ENCODE data around the gene TRPM3. TPM values are rescaled to one million over a fixed set of nuclear protein-coding genes. Genes with fewer than 3 reads are reported as not detected.
A peak's percentile ranks its signal among the peaks of the same experiment; 100 is the strongest.

Gene TRPM3
- total and polyA plus RNA-seq, 12 donors, result 0.27 to 5.3 (median 1.8) TPM

GRCh38 chr9:71096421-71097108 lies 24.9 kb downstream of the TRPM3 start:
- TF ChIP-seq CTCF (IDR thresholded peaks at IDR 0.05) (no peak), POLR2A (IDR thresholded peaks at IDR 0.05) (no peak)
- DNase-seq, result peak; percentile 24 to 68 (median 27)
- Histone ChIP-seq H3K9me3 (replicated peaks in 1 of 3) (no peaks in the 10 kb centered on the region), H3K4me1 (replicated peaks in 1 of 2) (no peaks in the 10 kb centered on the region), H3K27ac (no peak overlapping the region), H3K27me3 (no peaks in the 10 kb centered on the region), H3K4me3 (no peak overlapping the region), H3K36me3 (replicated peaks in 1 of 2) (no peaks in the 10 kb centered on the region)
- WGBS, 4 donors, result 34 to 46% (median 37%) methylated on average over 5 of the region's 5 CpGs
- intact Hi-C loops (cut with DNase I), result no loop called here

GRCh38 chr9:71094708-71095251 lies 26.6 kb downstream of the TRPM3 start:
- Histone ChIP-seq H3K4me3 (no peak overlapping the region), H3K36me3 (replicated peaks in 1 of 2) (no peaks in the 10 kb centered on the region), H3K9me3 (replicated peaks in 1 of 3) (no peaks in the 10 kb centered on the region), H3K27ac (no peak overlapping the region), H3K4me1 (replicated peaks in 1 of 2) (no peaks in the 10 kb centered on the region), H3K27me3 (no peaks in the 10 kb centered on the region)
- DNase-seq, result no peak
- TF ChIP-seq CTCF (IDR thresholded peaks at IDR 0.05) (no peak), POLR2A (IDR thresholded peaks at IDR 0.05) (no peak)
- WGBS, 4 donors, result 74 to 87% (median 84%) methylated on average over 4 of the region's 4 CpGs
- intact Hi-C loops (cut with DNase I), result no loop called here

- Histone ChIP-seq H3K36me3 (replicated peaks in 1 of 2) (no peaks in the 10 kb centered on the region), H3K9me3 (replicated peaks in 1 of 3) (no peaks in the 10 kb centered on the region), H3K27me3 (no peaks in the 10 kb centered on the region), H3K4me1 (replicated peaks in 1 of 2) (no peaks in the 10 kb centered on the region), H3K4me3 (no peak overlapping the region), H3K27ac (no peak overlapping the region)
- intact Hi-C loops (cut with DNase I), result no loop called here
- DNase-seq, result no peak
- no peak for TF ChIP-seq CTCF (IDR thresholded peaks at IDR 0.05)
- TF ChIP-seq POLR2A (IDR thresholded peaks at IDR 0.05), result no peak
Measured at GRCh38 chr9:71090896-71091295, 30.5 kb downstream of the TRPM3 start.

GRCh38 chr9:71079451-71079850 lies 42.0 kb downstream of the TRPM3 start:
- Histone ChIP-seq H3K4me1 (replicated peaks in 1 of 2) (no peaks in the 10 kb centered on the region), H3K9me3 (replicated peaks in 1 of 3) (no peaks in the 10 kb centered on the region), H3K4me3 (no peak overlapping the region), H3K27me3 (no peaks in the 10 kb centered on the region), H3K36me3 (replicated peaks in 1 of 2) (no peaks in the 10 kb centered on the region), H3K27ac (no peak overlapping the region)
- intact Hi-C loops (cut with DNase I), result no loop called here
- TF ChIP-seq CTCF (IDR thresholded peaks at IDR 0.05), result no peak
- WGBS, 4 donors, result 90 to 98% (median 94%) methylated on average over 2 of the region's 2 CpGs
- no peak for DNase-seq

Measured in adrenal gland (tissue), 12 donors.